GM18502 (cell line): ENCODE measurements around the gene TUBD1.
"Not testable (repeated sequence)": the region's sequence is repeated elsewhere in the genome, so short reads cannot be mapped to it uniquely, and the experiment has no call there.

ENCODE experiments used
- ATAC-seq: cut with Tn5 transposase; IDR thresholded peaks from one replicate; pipeline ENCODE4 v1.9.1; 2021; ENCODE audit warnings: mild to moderate bottlenecking; ENCODE audit not compliant: unreplicated experiment, poor library complexity

Gene TUBD1

GRCh38 chr17:59876107-59876506 lies 16.6 kb downstream of the TUBD1 start:
- ATAC-seq: no peak

- no peak for ATAC-seq
Measured at GRCh38 chr17:59874376-59874775, 18.4 kb downstream of the TUBD1 start.

GRCh38 chr17:59873414-59873813 lies 19.3 kb downstream of the TUBD1 start:
- ATAC-seq: not testable (repeated sequence)

GRCh38 chr17:59872351-59872750 lies 20.4 kb downstream of the TUBD1 start:
- no peak for ATAC-seq

- no peak for ATAC-seq
Measured at GRCh38 chr17:59870482-59870881, 22.3 kb downstream of the TUBD1 start.

GRCh38 chr17:59869941-59870218 lies 22.9 kb downstream of the TUBD1 start:
- ATAC-seq: no peak

DNA sequence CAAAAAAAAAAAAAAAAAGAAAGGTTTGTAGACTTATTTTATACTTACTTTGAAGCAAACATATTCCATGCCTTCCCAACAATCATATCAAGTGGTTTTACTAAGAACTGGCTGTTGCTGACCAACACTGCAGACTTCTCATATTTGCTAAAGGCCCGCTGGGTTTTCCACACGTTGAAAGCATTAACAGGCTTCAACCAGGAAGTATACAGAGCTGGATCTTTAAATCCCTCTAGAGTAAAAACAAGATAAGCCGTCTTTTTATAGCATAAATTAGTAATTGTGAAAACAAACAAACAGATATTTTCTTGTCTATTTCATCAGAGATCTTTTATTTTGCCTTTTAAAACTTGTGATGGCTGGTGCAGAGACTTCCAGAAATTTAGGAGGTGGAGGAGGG lies 29.1 kb downstream of the TUBD1 start:
- no peak for ATAC-seq

DNA sequence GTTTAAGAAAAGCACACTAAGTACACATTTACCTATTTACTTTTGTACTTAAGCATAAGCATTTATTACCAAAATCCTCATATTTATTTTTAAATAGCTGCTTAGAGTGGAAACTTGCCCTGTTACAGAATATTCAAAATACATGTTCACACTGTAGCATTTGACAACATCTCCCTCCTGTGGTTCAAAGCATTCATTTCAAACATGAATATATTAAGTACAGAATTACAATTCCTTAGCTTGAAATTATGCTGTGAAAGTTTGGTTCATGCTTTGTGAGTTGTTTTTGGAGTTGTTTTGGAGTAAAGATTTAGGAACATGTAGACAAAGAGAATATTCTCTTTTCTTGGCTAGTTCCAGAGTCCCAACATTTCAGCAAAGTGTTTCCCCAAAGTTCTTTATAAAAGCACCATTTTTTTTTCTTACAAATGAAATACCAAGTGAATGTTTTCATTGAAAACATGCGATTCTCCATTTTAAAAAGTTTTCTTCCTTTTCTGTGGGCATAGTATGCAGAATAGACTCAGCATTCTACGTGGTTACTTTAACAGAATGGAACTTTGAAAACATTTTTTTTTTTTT lies 33.2 kb downstream of the TUBD1 start:
- ATAC-seq: no peak

GRCh38 chr17:59858932-59859331 lies 33.8 kb downstream of the TUBD1 start:
- ATAC-seq: no peak

- ATAC-seq: no peak
Measured at GRCh38 chr17:59858167-59858816, 34.5 kb downstream of the TUBD1 start.

DNA sequence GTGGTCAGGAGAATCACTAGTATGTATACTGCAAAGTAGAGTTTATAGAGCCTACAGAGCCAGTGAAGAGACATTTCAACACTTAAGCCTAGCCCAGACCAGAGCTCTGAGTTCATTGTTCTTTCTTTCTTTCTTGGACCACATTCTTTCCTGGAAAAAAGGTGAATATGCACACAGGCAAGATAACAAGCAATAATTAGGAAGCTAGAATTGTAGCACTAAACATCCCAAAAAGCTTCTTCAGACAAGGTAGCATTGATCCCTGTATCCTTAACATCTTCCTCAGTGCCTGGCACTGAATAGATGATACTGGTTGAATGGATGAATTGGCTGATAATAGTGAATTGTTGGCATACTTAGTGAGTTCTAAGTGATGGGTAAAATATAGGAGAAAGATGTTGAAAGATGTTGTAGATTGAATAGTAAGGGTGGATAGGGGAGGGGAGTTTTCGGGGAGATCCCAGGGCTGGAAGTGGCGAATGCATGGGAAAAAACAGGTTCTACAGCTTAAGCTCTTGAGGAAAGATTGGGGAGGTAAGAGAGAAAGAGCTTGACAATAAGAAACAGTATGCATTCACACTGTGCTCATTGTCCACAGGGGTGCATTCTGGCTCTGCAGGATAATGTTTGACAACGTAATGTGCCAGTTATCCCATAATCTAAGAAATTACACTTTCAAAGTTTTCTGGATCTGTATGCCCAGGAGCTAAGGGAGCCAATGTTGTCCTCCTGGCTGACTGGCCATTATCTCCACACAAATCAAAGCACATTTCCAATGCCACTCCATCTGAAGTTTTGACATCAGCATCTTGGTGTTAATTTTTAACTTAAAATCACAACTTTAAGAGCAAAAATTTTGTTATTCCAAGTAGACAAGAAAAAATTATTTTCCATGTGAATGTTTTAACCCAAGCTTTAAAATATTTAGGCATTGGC lies 35.6 kb downstream of the TUBD1 start:
- no peak for ATAC-seq

- ATAC-seq: not testable (repeated sequence)
Measured at GRCh38 chr17:59853919-59854729, 38.6 kb downstream of the TUBD1 start.

DNA sequence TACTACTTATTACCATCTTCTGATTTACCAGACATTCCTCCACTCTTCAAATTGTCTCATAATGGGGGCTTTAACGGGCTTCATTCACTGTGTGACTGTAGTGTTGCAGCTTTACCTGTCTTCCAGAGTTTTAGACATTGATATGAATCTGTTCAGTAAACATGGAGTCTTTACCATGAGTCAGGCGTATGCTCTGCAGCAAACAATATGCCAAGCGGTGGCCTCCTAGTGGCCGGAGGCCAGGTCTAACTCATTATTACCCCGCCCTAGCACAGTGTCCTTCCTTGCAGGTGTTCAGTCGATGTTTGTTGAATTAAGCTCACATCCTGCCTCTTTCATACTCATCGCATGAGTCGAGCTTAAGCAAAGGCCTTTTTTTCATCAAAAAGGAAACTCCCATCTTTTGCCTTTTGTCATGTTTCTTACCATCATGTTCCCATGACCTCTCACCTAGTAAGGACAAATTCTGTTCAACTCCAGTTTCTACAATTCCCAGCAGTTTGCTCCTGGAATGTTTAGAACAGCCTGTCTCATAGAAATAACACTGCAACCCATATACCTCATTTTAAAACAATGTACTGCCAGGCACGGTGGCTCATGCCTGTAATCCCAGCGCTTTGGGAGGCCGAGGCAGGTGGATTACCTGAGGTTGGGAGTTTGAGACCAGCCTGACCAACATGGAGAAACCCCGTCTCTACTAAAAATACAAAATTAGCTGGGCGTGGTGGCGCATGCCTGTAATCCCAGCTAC lies 39.4 kb downstream of the TUBD1 start:
- no peak for ATAC-seq

- ATAC-seq: not testable (repeated sequence)
Measured at GRCh38 chr17:59852847-59853167, 39.9 kb downstream of the TUBD1 start.

DNA sequence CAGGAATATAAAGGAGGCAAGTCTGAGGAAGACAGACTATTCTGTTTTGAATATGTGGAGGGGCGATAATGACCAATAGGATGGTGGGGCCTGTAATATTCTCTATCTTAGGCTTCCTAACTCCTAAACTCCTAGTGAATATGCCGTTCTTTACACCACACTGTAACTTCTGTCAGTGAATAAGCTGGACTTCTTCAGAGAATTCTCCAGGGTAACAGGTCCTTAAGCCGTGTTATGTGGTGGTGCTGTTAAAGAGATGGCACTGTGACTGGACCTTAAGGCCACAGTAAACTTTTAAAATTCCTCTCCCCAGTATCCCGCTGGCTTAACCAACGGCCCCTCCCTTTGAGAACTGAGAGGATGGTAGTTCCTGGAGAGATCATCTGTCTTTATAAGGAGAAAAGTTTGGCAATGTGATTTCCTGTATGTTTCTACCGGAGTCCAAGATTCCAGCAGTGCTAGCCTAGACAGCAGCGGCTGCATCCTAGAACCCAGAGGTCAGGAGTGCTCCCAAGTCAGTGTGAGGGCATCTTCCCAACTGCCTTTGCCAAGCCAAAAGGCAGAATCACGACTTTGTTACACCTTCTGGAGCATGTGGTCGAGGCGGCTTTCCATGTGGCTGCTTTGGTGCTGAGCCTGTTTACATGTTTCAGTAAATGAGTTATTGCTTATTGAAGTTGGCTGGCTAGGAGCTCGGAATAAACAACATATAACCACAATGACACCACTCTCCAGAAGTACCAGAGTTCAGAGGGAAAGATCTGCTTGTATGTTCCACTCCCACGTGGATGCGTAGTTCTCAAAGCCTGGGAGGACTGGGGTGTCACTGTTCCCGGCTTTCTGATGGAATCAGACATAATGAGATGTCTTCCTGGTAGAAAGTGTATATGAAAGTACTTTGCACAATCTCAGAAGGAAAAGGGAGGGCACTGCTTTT lies 41.0 kb downstream of the TUBD1 start:
- no peak for ATAC-seq

GRCh38 chr17:59850311-59850710 lies 42.4 kb downstream of the TUBD1 start:
- not testable (repeated sequence) for ATAC-seq

GRCh38 chr17:59848778-59849177 lies 44.0 kb downstream of the TUBD1 start:
- no peak for ATAC-seq

- ATAC-seq: no peak
Measured at GRCh38 chr17:59848385-59848668, 44.4 kb downstream of the TUBD1 start.
